ENCODE measurements around the gene OGFOD3. TPM values are rescaled to one million over a fixed set of nuclear protein-coding genes. Genes with fewer than 3 reads are reported as not detected.

The OGFOD3 gene
- total and polyA plus RNA-seq, 2 donors = 10.0 to 31.5 TPM

DNA sequence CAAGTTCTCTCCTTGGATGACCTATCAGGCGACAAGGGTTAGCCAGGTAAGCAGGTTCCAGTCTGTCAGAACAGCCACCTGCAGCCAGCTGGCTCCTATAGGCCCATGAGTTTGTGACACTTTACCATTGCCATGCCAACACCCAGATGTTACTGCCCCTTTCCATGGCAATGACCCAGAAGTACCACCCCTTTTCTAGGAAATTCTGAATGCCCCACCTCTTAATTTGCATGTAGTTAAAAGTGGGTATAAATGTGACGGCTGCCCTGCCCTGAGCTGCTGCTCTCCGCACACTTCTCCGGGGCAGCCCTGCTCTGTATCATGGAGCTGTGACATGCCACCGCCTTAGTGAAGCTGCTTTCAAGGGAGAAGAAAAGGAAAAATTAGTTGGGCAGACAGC, 74.8 kb downstream of the OGFOD3 start:
- Histone ChIP-seq H3K4me3 (ENCODE audit: low read depth, low read length) (no peak overlapping the region), H3K4me1 (ENCODE audit: insufficient read depth) (no peaks in the 10 kb centered on the region), H3K27ac (ENCODE audit: low read depth) (no peak overlapping the region), H3K36me3 (ENCODE audit: insufficient read depth) (no peaks in the 10 kb centered on the region)
- no peak for DNase-seq (ENCODE audit: extremely low spot score)
- WGBS = 92% methylated on average over 5 of the region's 5 CpGs

- 78% methylated on average over 28 of the region's 28 CpGs for WGBS
- Histone ChIP-seq H3K4me1 (ENCODE audit: insufficient read depth) (no peaks in the 10 kb centered on the region), H3K27ac (ENCODE audit: low read depth) (no peak overlapping the region), H3K4me3 (ENCODE audit: low read depth, low read length) (no peak overlapping the region), H3K36me3 (ENCODE audit: insufficient read depth) (no peaks in the 10 kb centered on the region)
- no peak for DNase-seq (ENCODE audit: extremely low spot score)
These were observed 75.9 kb downstream of the OGFOD3 start for GRCh38 chr17:82342361-82343079.

GRCh38 chr17:82339634-82340580, 78.5 kb downstream of the OGFOD3 start:
- WGBS = 53% methylated on average over 10 of the region's 10 CpGs

More at GRCh38 chr17:82339634-82340580, 78.5 kb downstream of the OGFOD3 start:
- DNase-seq (ENCODE audit: extremely low spot score) = no peak
- Histone ChIP-seq H3K4me1 (ENCODE audit: insufficient read depth) (no peaks in the 10 kb centered on the region), H3K36me3 (ENCODE audit: insufficient read depth) (no peaks in the 10 kb centered on the region), H3K27ac (ENCODE audit: low read depth) (no peak overlapping the region), H3K4me3 (ENCODE audit: low read depth, low read length) (peak overlapping the region; percentile 4)

Small RNAs within 50 kb of the gene (small RNA-seq; reads per million reads assigned to genes)
- gene RF00019 = not detected

Other genes starting within 250 kb of the OGFOD3 start
- 25.9 TPM for gene CCDC57, start 205.7 kb downstream of the OGFOD3 start, total RNA-seq
- gene CCDC57, start 205.7 kb downstream of the OGFOD3 start, polyA plus RNA-seq = 23.7 TPM
- gene SLC16A3, start 189.5 kb downstream of the OGFOD3 start, total RNA-seq = 29.9 TPM
- 65.5 TPM for gene SLC16A3, start 189.5 kb downstream of the OGFOD3 start, polyA plus RNA-seq
- 41.7 TPM for gene CSNK1D, start 144.9 kb downstream of the OGFOD3 start, total RNA-seq
- 122 TPM for gene CSNK1D, start 144.9 kb downstream of the OGFOD3 start, polyA plus RNA-seq
- 0.69 TPM for gene CD7, start 101.0 kb downstream of the OGFOD3 start, total RNA-seq
- gene CD7, start 101.0 kb downstream of the OGFOD3 start, polyA plus RNA-seq = 3.7 TPM
- gene SECTM1, start 84.8 kb downstream of the OGFOD3 start, total RNA-seq = 15.9 TPM
- gene SECTM1, start 84.8 kb downstream of the OGFOD3 start, polyA plus RNA-seq = 19.2 TPM
- not detected for gene TEX19, start 59.3 kb downstream of the OGFOD3 start, total RNA-seq
- not detected for gene TEX19, start 59.3 kb downstream of the OGFOD3 start, polyA plus RNA-seq
- gene UTS2R, start 46.8 kb downstream of the OGFOD3 start, total RNA-seq = not detected
- not detected for gene UTS2R, start 46.8 kb downstream of the OGFOD3 start, polyA plus RNA-seq
- 13.8 TPM for gene HEXD, start 239 bp downstream of the OGFOD3 start, total RNA-seq
- gene HEXD, start 239 bp downstream of the OGFOD3 start, polyA plus RNA-seq = 40.5 TPM
- 27.2 TPM for gene CYBC1, start 32.2 kb upstream of the OGFOD3 start, total RNA-seq
- 85.3 TPM for gene CYBC1, start 32.2 kb upstream of the OGFOD3 start, polyA plus RNA-seq
- gene NARF, start 40.2 kb upstream of the OGFOD3 start, total RNA-seq = 32.4 TPM
- 64.2 TPM for gene NARF, start 40.2 kb upstream of the OGFOD3 start, polyA plus RNA-seq
- 19.9 TPM for gene FOXK2, start 101.1 kb upstream of the OGFOD3 start, total RNA-seq
- 24.0 TPM for gene FOXK2, start 101.1 kb upstream of the OGFOD3 start, polyA plus RNA-seq
- 60.3 TPM for gene WDR45B, start 229.9 kb upstream of the OGFOD3 start, total RNA-seq
- 73.7 TPM for gene WDR45B, start 229.9 kb upstream of the OGFOD3 start, polyA plus RNA-seq

Measured in urinary bladder (tissue), 4 donors.